Gastroesophageal sphincter (tissue), 4 donors: ENCODE results near the gene FAM131C. TPM values are rescaled to one million over a fixed set of nuclear protein-coding genes. Genes with fewer than 3 reads are reported as not detected.
A peak's percentile ranks its signal among the peaks of the same experiment; 100 is the strongest.

Experiments used
- ATAC-seq: fragments of 150-250 bp; one replicate; pipeline ENCODE4 v1.9.1; 2016; ENCODE audit warnings: mild to moderate bottlenecking, moderate library complexity
- H3K27ac ChIP-seq, 4 donors: fragments of 200-600 bp; sonication (generic) in 3 of 4; 1 replicate in 3 of 4; 2 replicates in 1 of 4; pipeline ENCODE4 v1.5.1; 2016 to 2019
- H3K27me3 ChIP-seq: fragments of 200-600 bp; sonication (generic); one replicate; pipeline ENCODE4 v1.5.1; 2019
- H3K36me3 ChIP-seq, 2 donors: fragments of 200-600 bp; sonication (generic); one replicate each; pipeline ENCODE4 v1.5.1; 2019; ENCODE audit warnings: control low read depth in 1 of 2
- H3K4me1 ChIP-seq, 3 donors: fragments of 200-600 bp; sonication (generic); 1 replicate in 2 of 3; 2 replicates in 1 of 3; pipeline ENCODE4 v1.5.1; 2016 to 2019; ENCODE audit warnings: control low read depth in 2 of 3
- H3K4me3 ChIP-seq, 2 donors: fragments of 200-600 bp; sonication (generic); one replicate each; pipeline ENCODE4 v1.5.1; 2019; ENCODE audit warnings: mild to moderate bottlenecking in 1 of 2, moderate library complexity in 1 of 2
- H3K9me3 ChIP-seq, 3 donors: fragments of 200-600 bp; sonication (generic); one replicate each; pipeline ENCODE4 v1.5.1; 2017 to 2019; ENCODE audit warnings: control low read depth in 2 of 3
- CTCF ChIP-seq, 4 experiments: fragments of 200-600 bp in 2 of 4; fragments of 450-650 bp in 2 of 4; sonication (generic) in 1 of 4; IDR thresholded peaks; one replicate each; pipeline ENCODE4 v1.5.1; 2017 to 2019; ENCODE audit warnings: antibody characterized with exemption in 4 of 4, mild to moderate bottlenecking in 2 of 4, moderate library complexity in 2 of 4
- EP300 ChIP-seq: sonication (generic); formaldehyde crosslinking; IDR thresholded peaks from one replicate; pipeline ENCODE4 v1.6.1; 2017; ENCODE audit warnings: antibody characterized with exemption, mild to moderate bottlenecking
- POLR2A ChIP-seq, 2 donors: fragments of 450-650 bp; IDR thresholded peaks; one replicate each; pipeline ENCODE4 v1.6.1; 2017; ENCODE audit warnings: antibody characterized with exemption in 2 of 2, mild to moderate bottlenecking in 2 of 2, moderate library complexity in 1 of 2
- POLR2AphosphoS5 ChIP-seq: sonication (generic); formaldehyde crosslinking; IDR thresholded peaks from one replicate; pipeline ENCODE4 v1.6.1; 2017; ENCODE audit warnings: antibody characterized with exemption
- WGBS, 2 donors: methylation state at CpG; one replicate each; pipeline ENCODE4 v1.1.5; 2018; ENCODE audit warnings: low coverage in 1 of 2; 5-methylcytosine and 5-hydroxymethylcytosine counted together
- total RNA-seq, 4 donors: library from RNA; depleted of rRNA; stranded (reverse); fragments of >200 nt; gene quantifications; one replicate each; pipeline ENCODE4 v1.1.0, GENCODE V29; 2016

FAM131C gene
- total RNA-seq, 4 donors from 2014 or later = not detected

- H3K27me3 ChIP-seq = no peaks in the 10 kb centered on the region
- no peaks in the 10 kb centered on the region for H3K9me3 ChIP-seq
- TF ChIP-seq POLR2AphosphoS5 = no peak
- TF ChIP-seq CTCF (IDR thresholded peaks at IDR 0.05) = no peak
- no peak for TF ChIP-seq POLR2A (IDR thresholded peaks at IDR 0.05)
- TF ChIP-seq EP300 = no peak
- H3K36me3 ChIP-seq = no peaks in the 10 kb centered on the region
- no peak overlapping the region for H3K4me3 ChIP-seq
- WGBS, 2 donors = 94% methylated on average over 6 of the region's 7 CpGs; no CpG with 5 or more reads in 1 of the 2 donors
- peaks cover 0 to 13% (median 7%) of the 10 kb centered on the region in 3 donors for H3K4me1 ChIP-seq
- no peak overlapping the region for H3K27ac ChIP-seq
- no peak for ATAC-seq
Observed at GRCh38 chr1:16050328-16050727, 23.1 kb downstream of the FAM131C start.

GRCh38 chr1:16048573-16049189 is 24.8 kb downstream of the FAM131C start:
- no peaks in the 10 kb centered on the region for H3K9me3 ChIP-seq
- TF ChIP-seq POLR2A (IDR thresholded peaks at IDR 0.05) = no peak
- TF ChIP-seq CTCF (IDR thresholded peaks at IDR 0.05) = peak in 1 of 4 experiments; percentile 22
- no peak for TF ChIP-seq EP300

DNA sequence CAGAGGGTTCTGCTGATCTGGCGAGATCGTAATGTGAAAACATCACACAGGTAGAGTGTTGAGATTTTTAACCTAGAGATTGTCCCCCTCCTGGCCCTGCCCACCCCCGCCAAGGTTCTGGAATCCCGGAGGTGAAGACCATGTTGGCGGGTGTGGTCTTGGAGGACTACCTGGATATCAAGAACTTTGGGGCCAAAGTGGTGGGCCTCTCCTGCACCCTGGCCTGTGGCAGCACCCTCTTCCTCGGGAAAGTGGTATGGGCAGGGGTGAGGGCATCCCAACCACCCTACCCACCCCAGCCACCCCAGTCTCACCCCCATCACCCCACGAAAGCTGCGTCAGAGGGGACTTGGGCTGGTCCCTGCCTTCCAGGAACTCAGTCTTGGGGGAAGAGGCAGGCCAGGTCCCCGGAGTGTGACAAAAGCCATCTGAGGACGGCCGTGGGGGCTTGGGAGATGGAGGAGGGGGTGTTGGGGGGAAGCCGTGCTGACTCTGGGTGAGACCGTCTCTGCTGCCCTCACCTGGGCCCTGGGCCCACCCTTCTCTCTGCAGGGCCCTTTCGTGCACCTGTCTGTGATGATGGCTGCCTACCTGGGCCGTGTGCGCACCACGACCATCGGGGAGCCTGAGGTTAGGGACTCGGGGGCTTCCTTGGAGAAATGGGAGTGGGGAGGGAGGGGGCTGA is 25.5 kb downstream of the FAM131C start:
- WGBS, 2 donors = 92 to 100% methylated on average over 2 to 4 of the region's 19 CpGs
- Histone ChIP-seq H3K4me1 (peaks cover 0 to 16% (median 7%) of the 10 kb centered on the region in 3 donors), H3K27ac (no peak overlapping the region), H3K27me3 (no peaks in the 10 kb centered on the region), H3K36me3 (no peaks in the 10 kb centered on the region), H3K4me3 (peak overlapping the region in 1 of 2 donors; percentile 53), H3K9me3 (no peaks in the 10 kb centered on the region)
- TF ChIP-seq CTCF (IDR thresholded peaks at IDR 0.05) = no peak
- TF ChIP-seq POLR2A (IDR thresholded peaks at IDR 0.05) = no peak
- TF ChIP-seq EP300 = no peak
- TF ChIP-seq POLR2AphosphoS5 = no peak
- no peak for ATAC-seq

More at GRCh38 chr1:16048573-16049189, 24.8 kb downstream of the FAM131C start:
- ATAC-seq = peak; percentile 45
- Histone ChIP-seq H3K4me1 (peaks cover 0 to 15% (median 7%) of the 10 kb centered on the region in 3 donors), H3K27ac (peak overlapping the region in 1 of 4 donors; percentile 24), H3K4me3 (peak overlapping the region; percentile 14 to 53), H3K27me3 (no peaks in the 10 kb centered on the region), H3K36me3 (no peaks in the 10 kb centered on the region)
- 16% methylated on average over 9 of the region's 25 CpGs; no CpG with 5 or more reads in 1 of the 2 donors for WGBS, 2 donors

GRCh38 chr1:16046842-16047241 is 26.6 kb downstream of the FAM131C start:
- WGBS, 2 donors = no CpG with 5 or more reads among the region's 7 CpGs
- Histone ChIP-seq H3K27ac (no peak overlapping the region), H3K9me3 (no peaks in the 10 kb centered on the region), H3K27me3 (no peaks in the 10 kb centered on the region), H3K36me3 (no peaks in the 10 kb centered on the region), H3K4me3 (no peak overlapping the region), H3K4me1 (peaks cover 0 to 16% (median 7%) of the 10 kb centered on the region in 3 donors)
- no peak for TF ChIP-seq EP300
- no peak for TF ChIP-seq POLR2A (IDR thresholded peaks at IDR 0.05)
- TF ChIP-seq POLR2AphosphoS5 = no peak
- no peak for TF ChIP-seq CTCF (IDR thresholded peaks at IDR 0.05)
- ATAC-seq = no peak
